IMR-90 (cell line): ENCODE data around the gene NRXN2. TPM values are rescaled to one million over a fixed set of nuclear protein-coding genes. Genes with fewer than 3 reads are reported as not detected.

ENCODE experiments used
- ATAC-seq: fragments of 200-7000 bp; cut with Tn5 transposase; 2 replicates; pipeline ENCODE4 v1.9.1; 2020; ENCODE audit warnings: low read depth, mild to moderate bottlenecking, moderate library complexity
- BruUV-seq: library from RNA; stranded (reverse); fragments of 400-500 nt; replicated peaks from 2 replicates; lab custom pipeline; 2021; lab: Mats Ljungman, UMichigan
- CTCF ChIA-PET: fragments of 300-600 bp; formaldehyde crosslinking; extraction: SDS; loops from one replicate; lab custom pipeline; 2021; ENCODE audit warnings: antibody characterized with exemption; lab: Yijun Ruan, JAX
- POLR2A ChIA-PET: fragments of 300-600 bp; sonication (Branson Sonifier 250); formaldehyde crosslinking; loops from one replicate; lab custom pipeline; 2022; ENCODE audit warnings: antibody characterized with exemption; ENCODE audit not compliant: unreplicated experiment; lab: Charles Lee
- DNase-seq: peaks from one replicate; pipeline ENCODE4 v3.0.0; 2013
- H2AFZ ChIP-seq: replicated peaks from 2 replicates; pipeline ENCODE3; 2013; ENCODE audit warnings: low read length, mild to moderate bottlenecking; ENCODE audit not compliant: poor library complexity
- H2AK5ac ChIP-seq: 2 replicates; pipeline ENCODE4 v1.6.1; 2013; ENCODE audit warnings: low read depth, low read length, inconsistent platforms
- H2AK9ac ChIP-seq: replicated peaks from 2 replicates; pipeline ENCODE3; 2013; ENCODE audit warnings: mild to moderate bottlenecking, low read depth, low read length, moderate library complexity; ENCODE audit not compliant: poor library complexity
- H2BK120ac ChIP-seq: 2 replicates; pipeline ENCODE4 v1.6.1; 2013; ENCODE audit warnings: low read depth, low read length, inconsistent platforms
- H2BK15ac ChIP-seq: 3 replicates; pipeline ENCODE4 v1.6.1; 2013; ENCODE audit warnings: low read depth, low read length, inconsistent platforms
- H2BK20ac ChIP-seq: 2 replicates; pipeline ENCODE4 v1.6.1; 2013; ENCODE audit warnings: low read depth, mild to moderate bottlenecking, inconsistent platforms, low read length, moderate library complexity
- H2BK5ac ChIP-seq: 2 replicates; pipeline ENCODE4 v1.6.1; 2013; ENCODE audit warnings: mild to moderate bottlenecking, low read depth, low read length, inconsistent platforms; ENCODE audit not compliant: poor library complexity, severe bottlenecking
- H3K14ac ChIP-seq: replicated peaks from 2 replicates; pipeline ENCODE4 v1.6.1; 2013; ENCODE audit warnings: low read depth, low read length, inconsistent platforms
- H3K18ac ChIP-seq: 2 replicates; pipeline ENCODE4 v1.6.1; 2013; ENCODE audit warnings: low read depth, low read length, control low read depth
- H3K23ac ChIP-seq: 2 replicates; pipeline ENCODE4 v1.6.1; 2013; ENCODE audit warnings: low read depth, low read length, inconsistent platforms
- H3K27ac ChIP-seq: 2 replicates; pipeline ENCODE4 v1.5.1; 2013; ENCODE audit warnings: mild to moderate bottlenecking, control low read depth, low read length; ENCODE audit not compliant: insufficient read depth
- H3K27me3 ChIP-seq: 2 replicates; pipeline ENCODE4 v1.6.1; 2013; ENCODE audit warnings: low read length; ENCODE audit not compliant: control insufficient read depth, insufficient read depth
- H3K36me3 ChIP-seq: 2 replicates; pipeline ENCODE4 v1.6.1; 2013; ENCODE audit warnings: low read length, mixed read lengths; ENCODE audit not compliant: control insufficient read depth, insufficient read depth
- H3K4ac ChIP-seq: 2 replicates; pipeline ENCODE4 v1.6.1; 2013; ENCODE audit warnings: low read depth, low read length, inconsistent platforms
- H3K4me1 ChIP-seq: 2 replicates; pipeline ENCODE4 v1.6.1; 2013; ENCODE audit warnings: low read length, mixed read lengths; ENCODE audit not compliant: control insufficient read depth, insufficient read depth
- H3K4me2 ChIP-seq: 2 replicates; pipeline ENCODE4 v1.6.1; 2013; ENCODE audit warnings: low read depth, mild to moderate bottlenecking, control low read depth, low read length, moderate library complexity
- H3K4me3 ChIP-seq: 2 replicates; pipeline ENCODE4 v1.5.1; 2013; ENCODE audit warnings: low read depth, mild to moderate bottlenecking, control low read depth, low read length, moderate library complexity; ENCODE audit not compliant: insufficient read depth
- H3K56ac ChIP-seq: 2 replicates; pipeline ENCODE4 v1.6.1; 2013; ENCODE audit warnings: low read length, inconsistent platforms; ENCODE audit not compliant: insufficient read depth; ENCODE audit errors: extremely low read depth
- H3K79me1 ChIP-seq, 2 experiments: 2 replicates each; pipeline ENCODE4 v1.6.1; 2013; ENCODE audit warnings: low read length in 2 of 2, inconsistent platforms in 1 of 2, low read depth in 1 of 2
- H3K9ac ChIP-seq: 2 replicates; pipeline ENCODE4 v1.6.1; 2013; ENCODE audit warnings: low read depth, low read length, control low read depth
- H3K9me1 ChIP-seq: 2 replicates; pipeline ENCODE4 v1.6.1; 2013; ENCODE audit warnings: low read length, inconsistent platforms; ENCODE audit not compliant: insufficient read depth
- H3K9me3 ChIP-seq: 2 replicates; pipeline ENCODE4 v1.6.1; 2013; ENCODE audit warnings: low read length; ENCODE audit not compliant: control insufficient read depth, insufficient read depth
- H4K20me1 ChIP-seq: 2 replicates; pipeline ENCODE4 v1.6.1; 2013; ENCODE audit warnings: low read length, inconsistent platforms; ENCODE audit not compliant: insufficient read depth
- H4K5ac ChIP-seq: 2 replicates; pipeline ENCODE4 v1.6.1; 2013; ENCODE audit warnings: mild to moderate bottlenecking, low read depth, low read length, control low read depth
- H4K8ac ChIP-seq, 2 experiments: 2 replicates each; pipeline ENCODE4 v1.6.1; 2013; ENCODE audit warnings: low read depth in 2 of 2, low read length in 2 of 2, control low read depth in 1 of 2, inconsistent platforms in 1 of 2
- H4K91ac ChIP-seq: 2 replicates; pipeline ENCODE4 v1.6.1; 2013; ENCODE audit warnings: low read depth, low read length, inconsistent platforms; ENCODE audit not compliant: insufficient read depth
- CTCF ChIP-seq: conservative IDR thresholded peaks from 2 replicates; pipeline ENCODE4 v1.5.1; 2012; ENCODE audit warnings: mild to moderate bottlenecking, low read depth, low read length, improper control_type of control experiment
- POLR2A ChIP-seq: IDR thresholded peaks from 2 replicates; pipeline ENCODE4 v1.6.1; 2012; ENCODE audit warnings: mild to moderate bottlenecking, low read depth, low read length
- RAD21 ChIP-seq: IDR thresholded peaks from 2 replicates; pipeline ENCODE4 v1.6.1; 2012; ENCODE audit warnings: low read length, improper control_type of control experiment
- SMC3 ChIP-seq: fragments of 150-350 bp; IDR thresholded peaks from 2 replicates; pipeline ENCODE4 v1.6.1; 2016; ENCODE audit warnings: low read depth, mild to moderate bottlenecking, antibody characterized with exemption, low read length, moderate library complexity
- WGBS, 2 experiments: methylation state at CpG; one replicate each; pipeline versions ENCODE4 v1.1.5 to v1.1.7; 2013; ENCODE audit warnings: missing lambda C conversion rate in 2 of 2; ENCODE audit not compliant: insufficient read length in 1 of 2; ENCODE audit errors: extremely low coverage in 2 of 2; 5-methylcytosine and 5-hydroxymethylcytosine counted together
- dilution Hi-C: fragments of 300-500 bp; cut with HindIII; formaldehyde crosslinking; loops from one replicate; pipeline ENCODE4 v1.14.3; 2018; ENCODE audit warnings: low sequenced_read_pairs; ENCODE audit not compliant: unreplicated experiment
- in situ Hi-C: fragments of 300-500 bp; cut with MboI; formaldehyde crosslinking; loops from 3 replicates; pipeline ENCODE4 v1.14.3; 2019; ENCODE audit warnings: low sequenced_read_pairs, inconsistent platforms, mixed read lengths
- intact Hi-C: fragments of 100-400 bp; cut with micrococcal nuclease; formaldehyde crosslinking; loops from 2 replicates; pipeline ENCODE4 v1.10.0; 2022
- polyA plus RNA-seq, 3 experiments: library from polyadenylated mRNA; depleted of rRNA; stranded (reverse); fragments of >200 nt; gene quantifications; 2 replicates each; pipeline ENCODE4 v1.2.3, GENCODE V29; 2012; ENCODE audit warnings: low replicate concordance in 1 of 3
- total RNA-seq: library from RNA; depleted of rRNA; stranded (reverse); fragments of >200 nt; gene quantifications from 2 replicates; pipeline ENCODE4 v1.2.3, GENCODE V29; 2012

NRXN2 gene
- total and polyA plus RNA-seq, 2 of the 4 experiments (the other 2 are of a cell fraction), result 0.18 to 0.22 TPM

GRCh38 chr11:64767344-64768299, 44.6 kb upstream of the NRXN2 start:
- H3K36me3 ChIP-seq, result peaks cover 91% of the 10 kb centered on the region
- no peak overlapping the region for H3K18ac ChIP-seq
- H3K56ac ChIP-seq, result no peak overlapping the region
- BruUV-seq, result no TSS peak
- H3K27ac ChIP-seq, result no peak overlapping the region
- POLR2A ChIA-PET, result no interaction called here
- H3K14ac ChIP-seq, result no peak overlapping the region
- peaks cover 8% of the 10 kb centered on the region; the same call in 1 of the 2 replicates for H3K9me1 ChIP-seq
- peaks cover 13% of the 10 kb centered on the region for H3K4me1 ChIP-seq
- no peak overlapping the region for H2BK120ac ChIP-seq
- intact Hi-C loops, result loop anchor here (1.0 to 2.0 kb wide), 3 partner anchors 10 to 79 kb away; no protein-coding TSS in a partner anchor
- H3K9ac ChIP-seq, result no peak overlapping the region
- DNase-seq, result peak; percentile 60
- H3K4me3 ChIP-seq, result no peak overlapping the region
- no peak overlapping the region for H4K91ac ChIP-seq
- H2BK15ac ChIP-seq, result no peak overlapping the region
- ATAC-seq, result peak; percentile 53
- H2BK20ac ChIP-seq, result no peak overlapping the region
- peak overlapping the region; percentile 53 for H2AK9ac ChIP-seq
- H3K4ac ChIP-seq, result no peak overlapping the region
- TF ChIP-seq SMC3, result peak; percentile 37
- peak; percentile 29; the same call in 1 of the 2 replicates for TF ChIP-seq RAD21
- peak; percentile 63 for TF ChIP-seq CTCF
- no peak for TF ChIP-seq POLR2A
- H4K8ac ChIP-seq, result no peak overlapping the region
- H2BK5ac ChIP-seq, result no peak overlapping the region
- no peak overlapping the region for H4K5ac ChIP-seq
- H3K23ac ChIP-seq, result no peak overlapping the region
- WGBS, 2 experiments, result 41% methylated on average over 3 of the region's 19 CpGs; no CpG with 5 or more reads in 1 of the 2 experiments
- dilution Hi-C loops, result no loop called here
- in situ Hi-C loops, result no loop called here
- CTCF ChIA-PET, result no interaction called here
- H3K9me3 ChIP-seq, result no peaks in the 10 kb centered on the region
- H3K4me2 ChIP-seq, result no peak overlapping the region
- no peak overlapping the region for H2AK5ac ChIP-seq
- peak overlapping the region; percentile 44 for H2AFZ ChIP-seq
- no peaks in the 10 kb centered on the region for H3K27me3 ChIP-seq
- H4K20me1 ChIP-seq, result peaks cover 85% of the 10 kb centered on the region
- peaks cover 42 to 87% of the 10 kb centered on the region in 2 experiments for H3K79me1 ChIP-seq
